GM12874 (cell line): ENCODE measurements around the gene RHBDL2.

ENCODE experiments used
- TF ChIP-seq, protein P1 (sequence below): IDR thresholded peaks from 2 replicates; pipeline ENCODE4 v1.5.1; 2011; ENCODE audit warnings: low read depth, mild to moderate bottlenecking, control low read depth, low read length, moderate library complexity; ENCODE audit not compliant: insufficient read depth

RHBDL2 gene

DNA sequence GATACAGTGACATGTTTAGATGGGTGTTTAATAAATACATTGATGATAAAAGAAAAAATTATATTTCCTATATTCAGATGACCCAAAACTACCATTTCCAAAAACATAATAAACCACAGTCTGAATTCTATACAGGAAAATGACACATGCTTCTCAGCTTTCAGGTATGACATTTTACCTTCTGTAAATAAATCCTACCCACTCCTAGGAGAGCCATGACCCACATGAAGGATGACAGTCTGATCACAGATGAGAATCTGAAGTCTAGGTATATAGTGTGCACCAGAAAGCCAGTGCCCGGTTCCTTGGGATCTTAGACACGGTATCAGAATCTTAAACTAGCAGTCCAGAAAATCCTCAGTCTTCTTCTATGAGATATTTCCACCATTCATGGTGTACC, 56.5 kb downstream of the RHBDL2 start:
- TF ChIP-seq, protein P1, sequence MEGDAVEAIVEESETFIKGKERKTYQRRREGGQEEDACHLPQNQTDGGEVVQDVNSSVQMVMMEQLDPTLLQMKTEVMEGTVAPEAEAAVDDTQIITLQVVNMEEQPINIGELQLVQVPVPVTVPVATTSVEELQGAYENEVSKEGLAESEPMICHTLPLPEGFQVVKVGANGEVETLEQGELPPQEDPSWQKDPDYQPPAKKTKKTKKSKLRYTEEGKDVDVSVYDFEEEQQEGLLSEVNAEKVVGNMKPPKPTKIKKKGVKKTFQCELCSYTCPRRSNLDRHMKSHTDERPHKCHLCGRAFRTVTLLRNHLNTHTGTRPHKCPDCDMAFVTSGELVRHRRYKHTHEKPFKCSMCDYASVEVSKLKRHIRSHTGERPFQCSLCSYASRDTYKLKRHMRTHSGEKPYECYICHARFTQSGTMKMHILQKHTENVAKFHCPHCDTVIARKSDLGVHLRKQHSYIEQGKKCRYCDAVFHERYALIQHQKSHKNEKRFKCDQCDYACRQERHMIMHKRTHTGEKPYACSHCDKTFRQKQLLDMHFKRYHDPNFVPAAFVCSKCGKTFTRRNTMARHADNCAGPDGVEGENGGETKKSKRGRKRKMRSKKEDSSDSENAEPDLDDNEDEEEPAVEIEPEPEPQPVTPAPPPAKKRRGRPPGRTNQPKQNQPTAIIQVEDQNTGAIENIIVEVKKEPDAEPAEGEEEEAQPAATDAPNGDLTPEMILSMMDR, result no peak

DNA sequence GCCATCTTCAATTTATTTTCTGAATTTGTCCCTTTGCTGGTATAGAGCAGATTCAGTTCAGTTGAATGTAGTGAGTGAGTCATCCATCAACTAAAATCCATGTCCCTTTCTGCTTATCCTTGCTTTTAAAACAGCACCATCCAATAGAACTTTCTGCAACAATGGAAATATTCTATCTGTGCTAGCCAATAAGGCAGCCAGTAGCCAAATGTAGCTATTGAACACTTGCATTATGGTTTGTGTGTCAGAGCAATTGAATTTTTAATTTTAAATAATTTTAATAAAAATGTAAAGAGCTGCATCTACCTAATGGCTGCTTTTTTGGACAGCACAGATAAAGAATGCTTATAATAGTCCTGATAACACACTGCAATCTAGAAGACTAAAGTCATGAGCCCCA, 60.1 kb downstream of the RHBDL2 start, which contains the start of gene GJA9:
GJA9 (minus strand) TSS at position 101 of the 400 bp plus-strand sequence. CDS start 5,489 bp downstream, outside the sequence.
- TF ChIP-seq, protein P1, result no peak

DNA sequence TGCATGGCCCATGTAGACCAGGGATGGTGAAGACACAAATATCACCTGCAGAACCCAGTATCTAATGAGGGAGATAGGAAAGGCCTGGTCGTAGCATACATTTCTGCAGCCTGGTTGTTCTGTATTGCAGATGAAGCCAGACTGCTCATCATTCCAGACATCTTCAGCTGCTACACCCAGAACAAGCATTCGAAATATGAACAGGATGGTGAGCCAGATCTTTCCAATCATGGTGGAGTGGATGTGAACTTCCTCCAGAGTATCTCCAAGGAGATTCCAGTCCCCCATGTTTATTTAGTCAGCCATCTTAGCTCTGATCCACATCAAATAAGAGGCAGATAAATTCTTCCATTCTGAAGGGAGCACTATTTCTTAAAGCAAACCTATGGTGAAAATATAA, 65.8 kb downstream of the RHBDL2 start:
- TF ChIP-seq, protein P1, result no peak

DNA sequence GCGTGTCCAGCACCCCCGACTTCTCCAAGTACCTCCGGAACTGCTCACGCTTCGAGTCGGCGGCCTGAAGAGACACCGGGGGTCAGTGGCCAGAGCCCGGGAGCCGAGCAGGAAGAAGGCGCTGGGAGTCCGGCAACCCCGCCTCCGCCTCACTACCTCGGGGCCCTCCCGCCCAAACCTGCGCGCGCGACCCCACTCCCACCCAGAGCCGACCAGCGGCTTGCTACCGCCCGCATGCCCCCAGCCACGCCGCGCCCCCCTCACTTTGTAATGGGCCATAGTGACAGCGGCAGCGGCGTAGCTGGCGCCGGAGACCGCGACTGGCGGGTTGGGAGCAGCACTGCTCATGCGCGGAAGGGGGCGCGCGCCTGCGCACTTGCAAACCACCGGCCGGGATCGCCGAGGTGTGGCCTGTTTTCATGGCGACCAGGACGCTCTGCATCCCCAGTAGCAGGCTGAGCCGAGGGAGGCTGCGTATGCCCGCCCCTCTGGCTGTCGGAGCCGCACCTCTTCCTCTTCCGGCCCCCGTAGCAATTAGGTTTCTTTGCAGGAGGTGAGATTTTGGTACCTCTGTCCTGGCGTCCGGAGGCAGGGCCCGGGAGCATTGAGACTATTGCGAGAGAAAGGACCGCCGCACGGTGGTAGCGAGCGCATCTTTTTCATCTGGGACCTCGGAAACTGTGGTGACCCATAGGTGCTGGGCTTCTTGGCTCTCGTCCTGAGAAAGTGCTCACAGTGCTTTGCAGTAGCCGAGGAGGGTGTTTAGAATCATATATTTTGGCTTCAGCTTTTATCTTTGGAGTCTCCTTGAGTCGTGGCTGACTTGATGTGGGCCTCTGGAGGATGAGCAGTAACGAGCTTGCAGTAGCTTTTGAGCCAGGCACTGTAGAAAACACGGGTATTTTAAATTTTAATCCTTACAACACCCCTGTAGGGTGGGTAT, 68.3 kb downstream of the RHBDL2 start, which contains the start of gene MYCBP:
MYCBP (minus strand) TSS at position 322 of the 943 bp plus-strand sequence; CDS start at position 279, 43 bp downstream.
- TF ChIP-seq, protein P1, result no peak

DNA sequence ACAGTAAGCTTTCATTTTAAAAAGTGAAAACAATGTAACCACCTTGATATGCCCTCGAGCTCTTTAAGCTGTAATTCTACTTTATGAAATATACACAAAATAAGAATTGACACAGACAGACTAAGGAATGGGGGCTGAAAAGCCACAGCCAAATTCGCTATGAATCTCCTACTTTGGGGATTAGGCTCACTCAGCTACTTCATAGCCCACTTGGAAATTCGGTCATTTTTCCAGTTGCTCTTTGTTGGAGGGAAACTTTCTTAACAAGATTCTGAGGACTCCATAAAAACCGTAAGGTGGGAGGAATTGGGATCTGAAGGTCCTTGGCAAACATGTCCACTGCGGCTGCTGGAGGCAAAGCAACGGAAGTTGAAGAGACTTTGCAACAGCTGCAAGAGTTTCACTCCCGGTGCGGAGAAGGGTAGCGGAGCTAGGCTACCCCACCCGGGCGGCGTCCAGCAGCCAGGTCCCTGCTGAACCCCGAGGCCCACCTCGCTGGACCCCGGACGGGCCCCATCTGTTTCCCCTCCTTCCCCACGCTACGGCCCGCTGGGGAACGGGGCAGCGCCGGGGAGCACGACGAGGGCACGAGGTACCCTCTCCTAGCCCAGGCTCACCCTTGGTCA, 69.1 kb downstream of the RHBDL2 start:
- TF ChIP-seq, protein P1, result no peak

DNA sequence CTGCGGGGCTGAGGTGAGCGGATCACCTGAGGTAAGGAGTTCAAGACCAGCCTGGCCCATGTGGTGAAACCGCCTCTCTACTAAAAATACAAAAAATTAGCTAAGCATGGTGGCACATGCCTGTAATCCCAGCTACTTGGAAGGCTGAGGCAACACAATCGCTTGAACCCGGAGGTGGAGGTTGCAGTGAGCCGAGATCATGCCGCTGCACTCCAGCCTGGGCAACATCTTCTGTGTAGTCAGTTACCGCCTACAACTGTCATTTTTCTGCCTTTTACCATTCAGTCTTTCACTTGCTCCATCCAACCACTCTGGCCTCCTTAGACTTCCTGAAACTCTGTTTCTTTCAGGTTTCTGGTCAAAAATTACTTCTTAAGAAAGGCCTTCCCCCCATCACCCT, 70.6 kb downstream of the RHBDL2 start:
- TF ChIP-seq, protein P1, result no peak

DNA sequence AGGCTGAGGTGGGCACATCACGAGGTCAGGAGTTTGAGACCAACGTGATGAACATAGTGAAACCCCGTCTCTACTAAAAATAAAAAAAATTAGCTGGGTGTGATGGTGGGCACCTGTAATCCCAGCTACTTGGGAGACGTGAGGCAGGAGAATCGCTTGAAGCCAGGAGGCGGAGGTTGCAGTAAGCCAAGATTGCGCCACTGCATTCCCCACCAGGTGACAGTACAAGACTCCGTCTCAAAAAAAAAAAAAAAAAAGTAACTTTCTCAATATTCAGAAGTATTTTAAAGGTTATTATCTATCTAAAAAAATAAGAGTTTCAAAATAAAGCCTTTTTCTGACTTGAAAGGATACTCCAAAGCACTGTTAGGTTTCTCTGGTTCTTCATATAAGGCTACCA, 74.4 kb downstream of the RHBDL2 start:
- TF ChIP-seq, protein P1, result no peak
